SK-N-SH (cell line): ENCODE results near the gene DCLRE1B. TPM values are rescaled to one million over a fixed set of nuclear protein-coding genes. Genes with fewer than 3 reads are reported as not detected.

Source experiments
- CTCF ChIA-PET: fragments of 300-600, 350-600 bp; formaldehyde crosslinking; extraction: SDS; loops from one replicate; lab custom pipeline; 2021; lab: Yijun Ruan, JAX
- POLR2A ChIA-PET: fragments of 350-600 bp; sonication (Branson Sonifier 250); formaldehyde crosslinking; extraction: SDS; loops from one replicate; lab custom pipeline; 2020; ENCODE audit warnings: antibody characterized with exemption, inconsistent platforms; lab: Yijun Ruan, JAX
- DNase-seq: peaks from one replicate; pipeline ENCODE4 v3.0.0; 2012
- H2AFZ ChIP-seq: fragments of 200-600 bp; sonication (generic); 2 replicates; pipeline ENCODE4 v1.8.1; 2016; ENCODE audit warnings: antibody characterized with exemption, mild to moderate bottlenecking, low read depth
- H3F3A ChIP-seq: fragments of 200-600 bp; sonication (generic); replicated peaks from 2 replicates; pipeline ENCODE3; 2016; ENCODE audit warnings: antibody characterized with exemption, mild to moderate bottlenecking; ENCODE audit not compliant: insufficient read depth
- H3K27ac ChIP-seq, 2 experiments: fragments of 200-500 bp in 1 of 2; fragments of 200-600 bp in 1 of 2; sonication (Bioruptor generic) in 1 of 2; sonication (generic), shearing (Covaris generic) in 1 of 2; 2 replicates each; pipeline versions ENCODE4 v1.5.1 to v1.6.1; 2014 to 2016; ENCODE audit warnings: low read depth in 2 of 2, inconsistent platforms in 1 of 2, low read length in 1 of 2, mild to moderate bottlenecking in 1 of 2, mixed read lengths in 1 of 2
- H3K27me3 ChIP-seq: fragments of 200-600 bp; sonication (generic), shearing (Covaris generic); 2 replicates; pipeline ENCODE4 v1.6.1; 2016; ENCODE audit warnings: mixed run types; ENCODE audit not compliant: insufficient read depth
- H3K36me3 ChIP-seq, 2 experiments: fragments of 200-500 bp in 1 of 2; fragments of 200-600 bp in 1 of 2; sonication (Bioruptor generic) in 1 of 2; sonication (generic) in 1 of 2; replicated peaks in 1 of 2; 2 replicates each; pipeline versions ENCODE3 to v1.5.1; 2014 to 2016; ENCODE audit warnings: low read length in 1 of 2, mild to moderate bottlenecking in 1 of 2; ENCODE audit not compliant: insufficient read depth in 2 of 2, control insufficient read depth in 1 of 2
- H3K4me1 ChIP-seq, 2 experiments: fragments of 200-500 bp in 1 of 2; fragments of 200-600 bp in 1 of 2; sonication (Bioruptor generic) in 1 of 2; sonication (generic), shearing (Covaris generic) in 1 of 2; 2 replicates each; pipeline versions ENCODE4 v1.5.1 to v1.6.1; 2014 to 2016; ENCODE audit warnings: low read depth in 1 of 2, low read length in 1 of 2, mixed run types in 1 of 2; ENCODE audit not compliant: insufficient read depth in 2 of 2, control insufficient read depth in 1 of 2
- H3K4me2 ChIP-seq: fragments of 200-600 bp; sonication (generic), shearing (Covaris generic); 2 replicates; pipeline ENCODE4 v1.6.1; 2017; ENCODE audit warnings: mixed run types
- H3K4me3 ChIP-seq, 2 experiments: fragments of 200-500 bp in 1 of 2; fragments of 200-600 bp in 1 of 2; sonication (Bioruptor generic) in 1 of 2; sonication (generic), shearing (Covaris generic) in 1 of 2; 2 replicates each; pipeline versions ENCODE4 v1.5.1 to v1.8.1; 2014 to 2016; ENCODE audit warnings: low read depth in 2 of 2, inconsistent platforms in 1 of 2, low read length in 1 of 2, mild to moderate bottlenecking in 1 of 2, mixed read lengths in 1 of 2, moderate library complexity in 1 of 2
- H3K79me2 ChIP-seq: fragments of 200-600 bp; sonication (generic); 2 replicates; pipeline ENCODE4 v1.8.1; 2017; ENCODE audit warnings: mild to moderate bottlenecking; ENCODE audit not compliant: insufficient read depth
- H3K9ac ChIP-seq: fragments of 200-600 bp; sonication (generic); 2 replicates; pipeline ENCODE4 v1.6.1; 2017; ENCODE audit warnings: mixed run types
- H3K9me2 ChIP-seq: fragments of 200-600 bp; sonication (generic); 2 replicates; pipeline ENCODE4 v1.6.1; 2017; ENCODE audit warnings: mixed run types
- H3K9me3 ChIP-seq: fragments of 200-600 bp; sonication (generic); 2 replicates; pipeline ENCODE4 v1.6.1; 2017; ENCODE audit warnings: mixed run types, mild to moderate bottlenecking, moderate library complexity
- H4K20me1 ChIP-seq: fragments of 200-600 bp; sonication (generic); 2 replicates; pipeline ENCODE4 v1.6.1; 2017; ENCODE audit warnings: mild to moderate bottlenecking, mixed run types; ENCODE audit not compliant: insufficient read depth
- EP300 ChIP-seq, 2 experiments: IDR thresholded peaks; 2 replicates each; pipeline versions ENCODE4 v1.4.0 to v1.6.1; 2012; ENCODE audit warnings: borderline replicate concordance in 1 of 2, low read depth in 1 of 2, low read length in 1 of 2
- EZH2phosphoT487 ChIP-seq: fragments of 200-600 bp; sonication (generic); IDR thresholded peaks from 2 replicates; pipeline ENCODE4 v1.6.1; 2017; ENCODE audit warnings: low read depth, mixed run types, mild to moderate bottlenecking, antibody characterized with exemption, moderate library complexity, borderline replicate concordance
- FOXM1 ChIP-seq: IDR thresholded peaks from 2 replicates; pipeline ENCODE4 v1.4.0; 2012; ENCODE audit warnings: low read depth, mild to moderate bottlenecking
- GATA2 ChIP-seq: sonication (generic); formaldehyde crosslinking; IDR thresholded peaks from 2 replicates; pipeline ENCODE4 v1.5.0; 2020; ENCODE audit warnings: mild to moderate bottlenecking, missing genetic modification reagents
- NRF1 ChIP-seq: IDR thresholded peaks from 2 replicates; pipeline ENCODE4 v1.6.1; 2012; ENCODE audit warnings: low read depth, mild to moderate bottlenecking, low read length
- POLR2AphosphoS5 ChIP-seq: IDR thresholded peaks from 2 replicates; pipeline ENCODE4 v1.6.1; 2012; ENCODE audit warnings: low read depth, low read length
- RAD21 ChIP-seq: IDR thresholded peaks from 2 replicates; pipeline ENCODE4 v1.6.1; 2012; ENCODE audit warnings: mild to moderate bottlenecking, low read length
- RCOR1 ChIP-seq: fragments of 150-350 bp; IDR thresholded peaks from 2 replicates; pipeline ENCODE4 v1.6.1; 2017; ENCODE audit warnings: antibody characterized with exemption, low read length
- RFX5 ChIP-seq: IDR thresholded peaks from 2 replicates; pipeline ENCODE4 v1.6.1; 2012; ENCODE audit warnings: mild to moderate bottlenecking, improper control_type of control experiment, low read length
- RXRA ChIP-seq: IDR thresholded peaks from 2 replicates; pipeline ENCODE4 v1.4.0; 2012; ENCODE audit warnings: low read depth, mild to moderate bottlenecking, borderline replicate concordance
- TCF12 ChIP-seq: IDR thresholded peaks from 2 replicates; pipeline ENCODE4 v1.4.0; 2012
- WGBS: methylation state at CpG from one replicate; pipeline ENCODE4 v1.1.6; 2017; ENCODE audit warnings: low lambda C conversion rate; 5-methylcytosine and 5-hydroxymethylcytosine counted together
- polyA plus RNA-seq, 3 experiments: library from polyadenylated mRNA; depleted of rRNA; stranded (reverse); fragments of >200 nt; gene quantifications; 2 replicates each; pipeline ENCODE4 v1.2.3, GENCODE V29; 2012
- TF ChIP-seq, protein P1 (sequence below): fragments of 150-350 bp; IDR thresholded peaks from 2 replicates; pipeline ENCODE4 v1.6.1; 2016; ENCODE audit warnings: mild to moderate bottlenecking, low read depth, low read length
- TF ChIP-seq, protein P2 (sequence below): IDR thresholded peaks from 2 replicates; pipeline ENCODE4 v1.4.0; 2012; ENCODE audit warnings: low read depth, borderline replicate concordance
- TF ChIP-seq, protein P3 (sequence below): fragments of 200-600 bp; sonication (generic); IDR thresholded peaks from 2 replicates; pipeline ENCODE4 v1.6.1; 2017; ENCODE audit warnings: antibody characterized with exemption, mild to moderate bottlenecking, moderate library complexity

The DCLRE1B gene
- polyA plus RNA-seq, 1 of the 3 experiments (the other 2 are of a cell fraction), result 3.0 TPM

DNA sequence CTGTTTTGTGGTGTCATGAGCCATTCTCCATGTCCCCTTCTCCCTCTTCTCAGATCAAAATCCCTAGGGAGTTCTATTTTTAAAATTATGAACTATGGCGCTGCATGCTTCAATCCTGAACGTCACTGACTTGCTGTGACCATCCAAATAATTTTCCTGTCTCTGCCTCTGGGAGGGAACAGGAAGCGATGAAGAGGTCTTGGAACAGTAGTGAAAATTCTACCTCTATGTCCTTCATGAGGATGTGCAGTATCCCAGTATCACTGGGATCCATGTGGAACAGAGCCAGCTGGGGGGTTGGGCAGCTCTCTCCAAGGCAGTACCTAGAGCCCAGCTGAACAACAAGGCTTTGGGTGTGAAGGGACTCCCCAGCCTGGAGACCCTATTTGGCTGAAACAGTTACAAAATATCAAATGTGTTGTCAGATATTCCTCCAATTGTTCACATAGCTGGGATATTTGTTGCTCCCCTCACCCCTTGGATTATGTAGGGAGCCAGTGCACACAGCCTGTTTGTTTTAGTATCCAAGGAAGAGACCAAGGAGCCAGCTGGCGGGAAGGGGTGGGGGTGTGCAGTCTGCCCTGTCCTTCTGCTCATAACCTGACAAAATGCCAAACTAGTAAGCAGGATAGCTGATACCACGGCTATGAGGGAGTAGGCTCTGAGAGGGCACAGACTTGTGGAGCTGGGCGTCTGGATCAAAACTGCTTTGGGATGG lies 7.6 kb downstream of the DCLRE1B start:
- H3K79me2 ChIP-seq, result no peaks in the 10 kb centered on the region
- H3F3A ChIP-seq, result peaks cover 4% of the 10 kb centered on the region
- H3K27ac ChIP-seq, result no peak overlapping the region; a peak in 1 of 4 replicates
- peaks cover 14 to 28% of the 10 kb centered on the region in 2 experiments for H3K36me3 ChIP-seq
- no peak overlapping the region for H2AFZ ChIP-seq
- no peaks in the 10 kb centered on the region for H4K20me1 ChIP-seq
- CTCF ChIA-PET, result interaction anchor here (0.6 to 1.3 kb wide), 2 partner anchors 17 to 64 kb away, joined by 3 read pairs; no protein-coding TSS in a partner anchor
- TF ChIP-seq, protein P1, sequence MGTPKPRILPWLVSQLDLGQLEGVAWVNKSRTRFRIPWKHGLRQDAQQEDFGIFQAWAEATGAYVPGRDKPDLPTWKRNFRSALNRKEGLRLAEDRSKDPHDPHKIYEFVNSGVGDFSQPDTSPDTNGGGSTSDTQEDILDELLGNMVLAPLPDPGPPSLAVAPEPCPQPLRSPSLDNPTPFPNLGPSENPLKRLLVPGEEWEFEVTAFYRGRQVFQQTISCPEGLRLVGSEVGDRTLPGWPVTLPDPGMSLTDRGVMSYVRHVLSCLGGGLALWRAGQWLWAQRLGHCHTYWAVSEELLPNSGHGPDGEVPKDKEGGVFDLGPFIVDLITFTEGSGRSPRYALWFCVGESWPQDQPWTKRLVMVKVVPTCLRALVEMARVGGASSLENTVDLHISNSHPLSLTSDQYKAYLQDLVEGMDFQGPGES, result no peak
- TF ChIP-seq RAD21 (no peak), RXRA (no peak), NRF1 (no peak), FOXM1 (no peak), TCF12 (no peak), EZH2phosphoT487 (no peak), POLR2AphosphoS5 (no peak), RFX5 (no peak), EP300 (IDR thresholded peaks at IDR 0.05; ENCODE audit: borderline replicate concordance in 1 of 2, low read depth in 1 of 2, low read length in 1 of 2) (no peak), GATA2 (CRISPR knock-in tag) (no peak), RCOR1 (no peak)
- TF ChIP-seq, protein P2, sequence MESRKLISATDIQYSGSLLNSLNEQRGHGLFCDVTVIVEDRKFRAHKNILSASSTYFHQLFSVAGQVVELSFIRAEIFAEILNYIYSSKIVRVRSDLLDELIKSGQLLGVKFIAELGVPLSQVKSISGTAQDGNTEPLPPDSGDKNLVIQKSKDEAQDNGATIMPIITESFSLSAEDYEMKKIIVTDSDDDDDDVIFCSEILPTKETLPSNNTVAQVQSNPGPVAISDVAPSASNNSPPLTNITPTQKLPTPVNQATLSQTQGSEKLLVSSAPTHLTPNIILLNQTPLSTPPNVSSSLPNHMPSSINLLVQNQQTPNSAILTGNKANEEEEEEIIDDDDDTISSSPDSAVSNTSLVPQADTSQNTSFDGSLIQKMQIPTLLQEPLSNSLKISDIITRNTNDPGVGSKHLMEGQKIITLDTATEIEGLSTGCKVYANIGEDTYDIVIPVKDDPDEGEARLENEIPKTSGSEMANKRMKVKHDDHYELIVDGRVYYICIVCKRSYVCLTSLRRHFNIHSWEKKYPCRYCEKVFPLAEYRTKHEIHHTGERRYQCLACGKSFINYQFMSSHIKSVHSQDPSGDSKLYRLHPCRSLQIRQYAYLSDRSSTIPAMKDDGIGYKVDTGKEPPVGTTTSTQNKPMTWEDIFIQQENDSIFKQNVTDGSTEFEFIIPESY, result no peak
- TF ChIP-seq, protein P3, sequence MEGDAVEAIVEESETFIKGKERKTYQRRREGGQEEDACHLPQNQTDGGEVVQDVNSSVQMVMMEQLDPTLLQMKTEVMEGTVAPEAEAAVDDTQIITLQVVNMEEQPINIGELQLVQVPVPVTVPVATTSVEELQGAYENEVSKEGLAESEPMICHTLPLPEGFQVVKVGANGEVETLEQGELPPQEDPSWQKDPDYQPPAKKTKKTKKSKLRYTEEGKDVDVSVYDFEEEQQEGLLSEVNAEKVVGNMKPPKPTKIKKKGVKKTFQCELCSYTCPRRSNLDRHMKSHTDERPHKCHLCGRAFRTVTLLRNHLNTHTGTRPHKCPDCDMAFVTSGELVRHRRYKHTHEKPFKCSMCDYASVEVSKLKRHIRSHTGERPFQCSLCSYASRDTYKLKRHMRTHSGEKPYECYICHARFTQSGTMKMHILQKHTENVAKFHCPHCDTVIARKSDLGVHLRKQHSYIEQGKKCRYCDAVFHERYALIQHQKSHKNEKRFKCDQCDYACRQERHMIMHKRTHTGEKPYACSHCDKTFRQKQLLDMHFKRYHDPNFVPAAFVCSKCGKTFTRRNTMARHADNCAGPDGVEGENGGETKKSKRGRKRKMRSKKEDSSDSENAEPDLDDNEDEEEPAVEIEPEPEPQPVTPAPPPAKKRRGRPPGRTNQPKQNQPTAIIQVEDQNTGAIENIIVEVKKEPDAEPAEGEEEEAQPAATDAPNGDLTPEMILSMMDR, result no peak
- no peak overlapping the region for H3K4me2 ChIP-seq
- H3K4me1 ChIP-seq, result no peaks in the 10 kb centered on the region
- 88% methylated on average over 6 of the region's 6 CpGs for WGBS
- no peaks in the 10 kb centered on the region for H3K9me3 ChIP-seq
- DNase-seq, result no peak
- H3K9ac ChIP-seq, result no peak overlapping the region
- POLR2A ChIA-PET, result no interaction called here
- H3K9me2 ChIP-seq, result no peaks in the 10 kb centered on the region
- no peak overlapping the region for H3K4me3 ChIP-seq
- no peaks in the 10 kb centered on the region for H3K27me3 ChIP-seq
